Mesendoderm (in vitro differentiated cells): ENCODE results near the gene DNASE2B.

Source experiments
- DNase-seq: peaks from one replicate; pipeline ENCODE4 v3.0.0; 2013
- H2AK5ac ChIP-seq: 2 replicates; pipeline ENCODE4 v1.6.1; 2013; ENCODE audit warnings: low read length, inconsistent platforms
- H2BK120ac ChIP-seq: 2 replicates; pipeline ENCODE4 v1.6.1; 2013; ENCODE audit warnings: low read depth, mild to moderate bottlenecking, low read length, moderate library complexity, mixed read lengths
- H2BK15ac ChIP-seq: replicated peaks from 2 replicates; pipeline ENCODE4 v1.6.1; 2013; ENCODE audit warnings: low read depth, mild to moderate bottlenecking, moderate library complexity
- H2BK5ac ChIP-seq: 2 replicates; pipeline ENCODE4 v1.6.1; 2013; ENCODE audit warnings: low read length, inconsistent platforms
- H3K18ac ChIP-seq: 2 replicates; pipeline ENCODE4 v1.6.1; 2013; ENCODE audit warnings: mild to moderate bottlenecking, low read length, mixed read lengths
- H3K23ac ChIP-seq: one replicate; pipeline ENCODE4 v1.6.1; 2013; ENCODE audit warnings: low read length
- H3K27ac ChIP-seq: 2 replicates; pipeline ENCODE4 v1.5.1; 2013; ENCODE audit warnings: low read depth, mild to moderate bottlenecking, inconsistent platforms, low read length, moderate library complexity
- H3K27me3 ChIP-seq: 2 replicates; pipeline ENCODE4 v1.6.1; 2013; ENCODE audit warnings: low read length, control low read depth, mild to moderate bottlenecking, inconsistent platforms; ENCODE audit not compliant: insufficient read depth, poor library complexity
- H3K36me3 ChIP-seq: 2 replicates; pipeline ENCODE4 v1.6.1; 2013; ENCODE audit warnings: low read length, inconsistent platforms; ENCODE audit not compliant: control insufficient read depth, insufficient read depth
- H3K4ac ChIP-seq: one replicate; pipeline ENCODE4 v1.6.1; 2013; ENCODE audit warnings: low read depth, mild to moderate bottlenecking, low read length, moderate library complexity
- H3K4me1 ChIP-seq: 2 replicates; pipeline ENCODE4 v1.6.1; 2013; ENCODE audit warnings: low read depth, low read length, inconsistent platforms; ENCODE audit not compliant: control insufficient read depth
- H3K4me2 ChIP-seq: 2 replicates; pipeline ENCODE4 v1.6.1; 2013; ENCODE audit warnings: low read length
- H3K4me3 ChIP-seq: 2 replicates; pipeline ENCODE4 v1.5.1; 2013; ENCODE audit warnings: mild to moderate bottlenecking, low read length
- H3K56ac ChIP-seq: one replicate; pipeline ENCODE4 v1.6.1; 2013; ENCODE audit warnings: low read length
- H3K79me1 ChIP-seq: 2 replicates; pipeline ENCODE4 v1.6.1; 2013; ENCODE audit warnings: low read length, inconsistent platforms
- H3K79me2 ChIP-seq: 2 replicates; pipeline ENCODE4 v1.6.1; 2013; ENCODE audit warnings: mild to moderate bottlenecking, low read length; ENCODE audit not compliant: control insufficient read depth, insufficient read depth
- H3K9ac ChIP-seq: 2 replicates; pipeline ENCODE4 v1.6.1; 2013; ENCODE audit warnings: low read length, inconsistent platforms
- H4K5ac ChIP-seq: one replicate; pipeline ENCODE4 v1.6.1; 2013; ENCODE audit warnings: low read length
- H4K8ac ChIP-seq: one replicate; pipeline ENCODE4 v1.6.1; 2013; ENCODE audit warnings: low read depth, mild to moderate bottlenecking, control low read depth, low read length, moderate library complexity
- WGBS: extraction: QIAGEN DNeasy Blood & Tissue Kit; methylation state at CpG from one replicate; pipeline ENCODE4 v1.1.7; 2013; ENCODE audit warnings: low lambda C conversion rate, missing lambda C conversion rate; ENCODE audit not compliant: insufficient coverage; ENCODE audit errors: extremely low coverage; 5-methylcytosine and 5-hydroxymethylcytosine counted together

Gene DNASE2B

GRCh38 chr1:84410328-84411095, 12.2 kb downstream of the DNASE2B start:
- Histone ChIP-seq H3K27ac (no peak overlapping the region), H2AK5ac (no peak overlapping the region), H3K4me2 (no peak overlapping the region), H2BK15ac (no peak overlapping the region), H3K36me3 (no peaks in the 10 kb centered on the region), H3K4me3 (no peak overlapping the region), H3K79me1 (no peaks in the 10 kb centered on the region), H3K56ac (no peak overlapping the region), H3K4ac (no peak overlapping the region), H2BK5ac (no peak overlapping the region), H3K23ac (no peak overlapping the region), H2BK120ac (no peak overlapping the region), H4K5ac (no peak overlapping the region), H3K27me3 (no peaks in the 10 kb centered on the region), H3K18ac (no peak overlapping the region), H3K9ac (no peak overlapping the region), H3K4me1 (no peaks in the 10 kb centered on the region), H4K8ac (no peak overlapping the region), H3K79me2 (no peaks in the 10 kb centered on the region)
- DNase-seq = no peak
- WGBS = no CpG with 5 or more reads among the region's 4 CpGs

GRCh38 chr1:84412316-84412942, 14.1 kb downstream of the DNASE2B start:
- WGBS = no CpG with 5 or more reads among the region's 7 CpGs
- Histone ChIP-seq H3K23ac (no peak overlapping the region), H4K5ac (no peak overlapping the region), H3K4me3 (no peak overlapping the region), H3K4ac (no peak overlapping the region), H3K27me3 (no peaks in the 10 kb centered on the region), H4K8ac (no peak overlapping the region), H3K9ac (no peak overlapping the region), H3K56ac (no peak overlapping the region), H3K4me2 (no peak overlapping the region), H2BK15ac (no peak overlapping the region), H3K4me1 (no peaks in the 10 kb centered on the region), H3K27ac (no peak overlapping the region), H2BK5ac (no peak overlapping the region), H2BK120ac (no peak overlapping the region), H3K18ac (no peak overlapping the region), H3K36me3 (no peaks in the 10 kb centered on the region), H3K79me2 (no peaks in the 10 kb centered on the region), H3K79me1 (no peaks in the 10 kb centered on the region), H2AK5ac (no peak overlapping the region)
- no peak for DNase-seq

- Histone ChIP-seq H3K36me3 (no peaks in the 10 kb centered on the region), H3K79me1 (no peaks in the 10 kb centered on the region), H3K9ac (no peak overlapping the region), H3K4me2 (no peak overlapping the region), H3K4ac (no peak overlapping the region), H3K79me2 (no peaks in the 10 kb centered on the region), H2AK5ac (no peak overlapping the region), H3K27me3 (no peaks in the 10 kb centered on the region), H3K27ac (no peak overlapping the region), H3K23ac (no peak overlapping the region), H4K5ac (no peak overlapping the region), H2BK15ac (no peak overlapping the region), H4K8ac (no peak overlapping the region), H3K4me3 (no peak overlapping the region), H2BK120ac (no peak overlapping the region), H3K18ac (no peak overlapping the region), H2BK5ac (no peak overlapping the region), H3K56ac (no peak overlapping the region), H3K4me1 (no peaks in the 10 kb centered on the region)
- WGBS = no CpG with 5 or more reads among the region's 2 CpGs
- DNase-seq = no peak
These were observed 17.1 kb downstream of the DNASE2B start for GRCh38 chr1:84415396-84415795.

GRCh38 chr1:84422909-84423308, 24.6 kb downstream of the DNASE2B start:
- Histone ChIP-seq H3K27me3 (no peaks in the 10 kb centered on the region), H2BK120ac (no peak overlapping the region), H3K9ac (no peak overlapping the region), H2BK5ac (no peak overlapping the region), H3K4me3 (no peak overlapping the region), H3K23ac (no peak overlapping the region), H4K5ac (no peak overlapping the region), H2BK15ac (no peak overlapping the region), H3K4ac (no peak overlapping the region), H3K56ac (no peak overlapping the region), H3K27ac (no peak overlapping the region), H2AK5ac (no peak overlapping the region), H3K4me2 (no peak overlapping the region), H3K36me3 (no peaks in the 10 kb centered on the region), H4K8ac (no peak overlapping the region), H3K79me2 (no peaks in the 10 kb centered on the region), H3K79me1 (no peaks in the 10 kb centered on the region), H3K4me1 (no peaks in the 10 kb centered on the region), H3K18ac (no peak overlapping the region)
- no peak for DNase-seq

GRCh38 chr1:84424513-84425149, 26.3 kb downstream of the DNASE2B start:
- Histone ChIP-seq H3K4me1 (no peaks in the 10 kb centered on the region), H2BK5ac (no peak overlapping the region), H4K5ac (no peak overlapping the region), H3K18ac (no peak overlapping the region), H3K4me3 (no peak overlapping the region), H4K8ac (no peak overlapping the region), H2AK5ac (no peak overlapping the region), H3K36me3 (no peaks in the 10 kb centered on the region), H3K79me1 (no peaks in the 10 kb centered on the region), H3K79me2 (no peaks in the 10 kb centered on the region), H3K27ac (no peak overlapping the region), H3K4me2 (no peak overlapping the region), H2BK120ac (no peak overlapping the region), H3K27me3 (peaks cover 2% of the 10 kb centered on the region), H3K56ac (no peak overlapping the region), H3K9ac (no peak overlapping the region), H3K4ac (no peak overlapping the region), H3K23ac (no peak overlapping the region), H2BK15ac (no peak overlapping the region)
- DNase-seq = no peak
- WGBS = no CpG with 5 or more reads among the region's 6 CpGs
